Spleen (tissue), 7 donors: ENCODE data around the gene RPS19BP1.

Experiments
- POLR2A ChIP-seq, 3 donors: fragments of 450-650 bp; IDR thresholded peaks; one replicate each; pipeline ENCODE4 v1.5.1; 2017; ENCODE audit warnings: antibody characterized with exemption in 3 of 3, mild to moderate bottlenecking in 1 of 3
- POLR2AphosphoS5 ChIP-seq, 3 donors: sonication (generic); formaldehyde crosslinking; IDR thresholded peaks; one replicate each; pipeline ENCODE4 v1.5.1; 2017; ENCODE audit warnings: antibody characterized with exemption in 3 of 3
- TF ChIP-seq, protein P1 (sequence below), 11 experiments: fragments of 200-600 bp in 7 of 11; fragments of 450-650 bp in 4 of 11; sonication (generic) in 4 of 11; IDR thresholded peaks in 8 of 11; conservative IDR thresholded peaks in 3 of 11; 1 replicate in 7 of 11; 2 replicates in 4 of 11; pipeline versions ENCODE4 v1.4.0 to v1.8.0; 2016 to 2021; ENCODE audit warnings: antibody characterized with exemption in 11 of 11, inconsistent platforms in 4 of 11, mild to moderate bottlenecking in 1 of 11
- donor health status: DM: no; HTN: no; CAD: no; lungs with moderate emphysema.
- donor health status: DM: no; HTN: no; CAD: no.
- donor health status: DM: no; HTN: no; CAD: no.

DNA sequence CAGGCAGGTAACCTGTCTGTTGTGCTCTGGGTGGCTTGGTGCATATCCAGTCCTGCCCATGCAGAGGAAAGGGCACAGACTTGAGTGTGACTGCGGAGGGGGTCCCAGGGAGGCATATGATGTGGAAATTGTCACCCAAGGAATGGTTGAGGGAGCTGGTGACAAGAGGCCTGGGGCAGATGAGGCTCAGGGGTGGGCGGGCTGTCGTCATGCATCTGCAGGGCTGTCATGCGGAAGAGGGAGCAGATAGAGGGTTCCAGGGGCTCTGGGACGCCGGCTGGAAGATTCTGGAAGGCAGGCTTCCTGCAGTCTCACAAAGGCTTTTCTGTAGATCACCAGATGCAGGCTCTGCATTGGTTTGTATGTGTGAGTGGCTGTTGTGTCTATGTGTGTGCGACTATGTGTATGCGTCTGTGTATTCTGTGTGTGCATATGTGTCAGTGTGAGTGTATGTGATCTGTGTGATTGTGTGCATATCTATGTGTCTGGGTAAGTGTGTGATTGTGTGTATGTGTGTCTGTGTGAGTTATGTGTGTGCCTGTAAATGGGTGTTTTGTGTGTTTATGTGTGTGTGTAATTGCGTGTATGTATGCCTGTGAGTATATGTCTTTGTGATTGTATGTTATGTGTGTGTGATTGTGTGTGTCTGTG lies 30.4 kb upstream of the RPS19BP1 start:
- TF ChIP-seq, protein P1, sequence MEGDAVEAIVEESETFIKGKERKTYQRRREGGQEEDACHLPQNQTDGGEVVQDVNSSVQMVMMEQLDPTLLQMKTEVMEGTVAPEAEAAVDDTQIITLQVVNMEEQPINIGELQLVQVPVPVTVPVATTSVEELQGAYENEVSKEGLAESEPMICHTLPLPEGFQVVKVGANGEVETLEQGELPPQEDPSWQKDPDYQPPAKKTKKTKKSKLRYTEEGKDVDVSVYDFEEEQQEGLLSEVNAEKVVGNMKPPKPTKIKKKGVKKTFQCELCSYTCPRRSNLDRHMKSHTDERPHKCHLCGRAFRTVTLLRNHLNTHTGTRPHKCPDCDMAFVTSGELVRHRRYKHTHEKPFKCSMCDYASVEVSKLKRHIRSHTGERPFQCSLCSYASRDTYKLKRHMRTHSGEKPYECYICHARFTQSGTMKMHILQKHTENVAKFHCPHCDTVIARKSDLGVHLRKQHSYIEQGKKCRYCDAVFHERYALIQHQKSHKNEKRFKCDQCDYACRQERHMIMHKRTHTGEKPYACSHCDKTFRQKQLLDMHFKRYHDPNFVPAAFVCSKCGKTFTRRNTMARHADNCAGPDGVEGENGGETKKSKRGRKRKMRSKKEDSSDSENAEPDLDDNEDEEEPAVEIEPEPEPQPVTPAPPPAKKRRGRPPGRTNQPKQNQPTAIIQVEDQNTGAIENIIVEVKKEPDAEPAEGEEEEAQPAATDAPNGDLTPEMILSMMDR (IDR thresholded peaks at IDR 0.05 in 8 of 11, conservative IDR thresholded peaks at IDR 0.05 in 3 of 11): no peak
- TF ChIP-seq POLR2A (IDR thresholded peaks at IDR 0.05) (no peak), POLR2AphosphoS5 (IDR thresholded peaks at IDR 0.05) (no peak)
